Measurements from ENCODE around the gene SYNRG.

DNA sequence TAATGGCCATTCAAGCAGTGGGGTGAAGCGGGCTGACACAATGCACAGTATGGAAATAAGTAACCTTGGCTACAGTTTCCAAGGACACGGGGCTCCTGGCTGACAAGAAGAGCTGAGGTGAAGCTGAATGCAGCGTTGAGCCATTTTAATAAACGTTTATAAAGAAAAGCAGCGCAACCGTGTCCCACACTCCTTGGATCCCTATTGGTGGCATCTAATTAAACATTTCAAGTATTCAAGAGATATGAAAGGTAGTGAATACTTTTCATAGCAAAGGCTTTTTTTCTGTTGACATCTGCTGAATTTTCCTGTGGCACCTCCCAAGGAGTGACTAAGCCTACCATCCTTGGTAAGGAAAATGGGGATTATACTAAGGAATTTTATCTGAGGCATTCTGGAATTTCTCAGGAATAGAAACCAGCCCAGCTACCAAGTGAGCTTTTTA, 93.1 kb downstream of the SYNRG start:
- TF ChIP-seq, protein P1, sequence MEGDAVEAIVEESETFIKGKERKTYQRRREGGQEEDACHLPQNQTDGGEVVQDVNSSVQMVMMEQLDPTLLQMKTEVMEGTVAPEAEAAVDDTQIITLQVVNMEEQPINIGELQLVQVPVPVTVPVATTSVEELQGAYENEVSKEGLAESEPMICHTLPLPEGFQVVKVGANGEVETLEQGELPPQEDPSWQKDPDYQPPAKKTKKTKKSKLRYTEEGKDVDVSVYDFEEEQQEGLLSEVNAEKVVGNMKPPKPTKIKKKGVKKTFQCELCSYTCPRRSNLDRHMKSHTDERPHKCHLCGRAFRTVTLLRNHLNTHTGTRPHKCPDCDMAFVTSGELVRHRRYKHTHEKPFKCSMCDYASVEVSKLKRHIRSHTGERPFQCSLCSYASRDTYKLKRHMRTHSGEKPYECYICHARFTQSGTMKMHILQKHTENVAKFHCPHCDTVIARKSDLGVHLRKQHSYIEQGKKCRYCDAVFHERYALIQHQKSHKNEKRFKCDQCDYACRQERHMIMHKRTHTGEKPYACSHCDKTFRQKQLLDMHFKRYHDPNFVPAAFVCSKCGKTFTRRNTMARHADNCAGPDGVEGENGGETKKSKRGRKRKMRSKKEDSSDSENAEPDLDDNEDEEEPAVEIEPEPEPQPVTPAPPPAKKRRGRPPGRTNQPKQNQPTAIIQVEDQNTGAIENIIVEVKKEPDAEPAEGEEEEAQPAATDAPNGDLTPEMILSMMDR (conservative IDR thresholded peaks at IDR 0.05 in 1 of 2, IDR thresholded peaks at IDR 0.05 in 1 of 2; ENCODE audit: low read depth in 1 of 2, low read length in 2 of 2): no peak
- TF ChIP-seq EZH2 (IDR thresholded peaks at IDR 0.05; ENCODE audit: low read length, missing control alignments): no peak

All from fibroblast of lung (primary cell).